Astrocyte (in vitro differentiated cells and primary cell): ENCODE results near the gene CFAP65.

Source experiments
- EZH2 ChIP-seq: IDR thresholded peaks from 2 replicates; pipeline ENCODE4 v1.6.1; 2012; ENCODE audit warnings: mild to moderate bottlenecking, low read length, inconsistent platforms; ENCODE audit not compliant: insufficient read depth
- TF ChIP-seq, protein P1 (sequence below): IDR thresholded peaks from 2 replicates; pipeline ENCODE4 v1.5.1; 2011; ENCODE audit warnings: low read depth, mild to moderate bottlenecking, inconsistent platforms, low read length, moderate library complexity; ENCODE audit not compliant: insufficient read depth

DNA sequence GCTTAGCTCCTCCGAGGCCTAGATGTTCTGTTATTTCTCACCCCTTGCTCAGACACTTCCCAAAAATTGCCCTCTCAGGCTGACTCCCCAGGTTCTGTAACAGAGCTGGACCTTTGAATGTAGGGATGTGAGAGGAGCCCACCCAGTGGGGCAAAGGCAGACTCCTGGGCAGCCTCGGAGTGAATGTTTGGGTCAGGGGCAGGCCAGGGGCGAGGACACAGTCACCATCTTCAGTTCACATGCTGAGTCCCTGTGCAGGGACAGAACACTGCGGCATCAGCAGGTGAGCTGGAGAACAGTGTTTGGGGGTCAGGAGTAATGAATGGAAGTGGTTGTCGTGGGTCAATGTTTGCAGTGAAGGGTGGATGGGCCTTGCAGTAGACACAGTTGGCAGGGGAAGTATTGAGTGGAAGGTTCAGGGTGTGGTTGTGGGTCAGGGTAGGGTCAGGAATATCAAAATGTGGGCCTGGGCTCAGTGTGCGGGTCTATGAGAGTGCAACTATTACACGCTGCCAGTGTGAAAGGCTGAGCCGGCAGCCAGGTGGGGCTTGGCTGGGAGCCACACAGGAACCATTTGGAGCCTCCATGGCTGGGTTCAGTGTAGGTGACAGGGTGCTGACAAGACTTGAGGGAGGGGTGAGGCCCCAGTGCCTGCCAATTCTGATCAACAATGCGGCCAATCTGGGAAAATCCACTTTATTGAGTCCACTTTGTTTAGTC lies 15.0 kb upstream of the CFAP65 start:
- TF ChIP-seq, protein P1, sequence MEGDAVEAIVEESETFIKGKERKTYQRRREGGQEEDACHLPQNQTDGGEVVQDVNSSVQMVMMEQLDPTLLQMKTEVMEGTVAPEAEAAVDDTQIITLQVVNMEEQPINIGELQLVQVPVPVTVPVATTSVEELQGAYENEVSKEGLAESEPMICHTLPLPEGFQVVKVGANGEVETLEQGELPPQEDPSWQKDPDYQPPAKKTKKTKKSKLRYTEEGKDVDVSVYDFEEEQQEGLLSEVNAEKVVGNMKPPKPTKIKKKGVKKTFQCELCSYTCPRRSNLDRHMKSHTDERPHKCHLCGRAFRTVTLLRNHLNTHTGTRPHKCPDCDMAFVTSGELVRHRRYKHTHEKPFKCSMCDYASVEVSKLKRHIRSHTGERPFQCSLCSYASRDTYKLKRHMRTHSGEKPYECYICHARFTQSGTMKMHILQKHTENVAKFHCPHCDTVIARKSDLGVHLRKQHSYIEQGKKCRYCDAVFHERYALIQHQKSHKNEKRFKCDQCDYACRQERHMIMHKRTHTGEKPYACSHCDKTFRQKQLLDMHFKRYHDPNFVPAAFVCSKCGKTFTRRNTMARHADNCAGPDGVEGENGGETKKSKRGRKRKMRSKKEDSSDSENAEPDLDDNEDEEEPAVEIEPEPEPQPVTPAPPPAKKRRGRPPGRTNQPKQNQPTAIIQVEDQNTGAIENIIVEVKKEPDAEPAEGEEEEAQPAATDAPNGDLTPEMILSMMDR, result no peak
- no peak for TF ChIP-seq EZH2
